HL-60/S4 treated with phorbol 12-myristate 13-acetate at 8.2 ng/mL for 4 days and 3 days (cell line): ENCODE results near the gene LRIG1.

Experiments
- in situ Hi-C: fragments of 300-500 bp; cut with MboI; formaldehyde crosslinking; loops from 2 replicates; pipeline ENCODE4 v1.15.0; 2022; ENCODE audit warnings: low sequenced_read_pairs

Gene LRIG1

DNA sequence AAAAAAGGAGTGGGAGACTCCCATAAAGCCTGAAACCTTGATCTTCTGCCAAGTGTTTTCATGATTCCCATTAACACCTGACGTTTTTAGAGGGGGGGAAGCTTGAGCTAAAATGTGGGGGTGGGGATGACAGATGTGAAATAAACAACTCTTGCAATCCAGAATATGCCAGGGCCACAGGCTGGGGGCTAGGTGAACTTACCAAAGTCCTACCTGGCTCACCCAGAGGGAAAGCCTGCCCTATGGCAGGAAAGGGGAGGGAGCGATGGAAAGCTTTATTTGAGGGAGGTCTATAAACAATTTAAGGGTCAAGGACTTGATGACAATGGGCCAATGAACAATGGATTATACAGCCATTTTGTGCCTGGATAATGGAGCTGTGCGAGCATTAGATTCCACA, 108.3 kb downstream of the LRIG1 start:
- in situ Hi-C loops, result no loop called here

DNA sequence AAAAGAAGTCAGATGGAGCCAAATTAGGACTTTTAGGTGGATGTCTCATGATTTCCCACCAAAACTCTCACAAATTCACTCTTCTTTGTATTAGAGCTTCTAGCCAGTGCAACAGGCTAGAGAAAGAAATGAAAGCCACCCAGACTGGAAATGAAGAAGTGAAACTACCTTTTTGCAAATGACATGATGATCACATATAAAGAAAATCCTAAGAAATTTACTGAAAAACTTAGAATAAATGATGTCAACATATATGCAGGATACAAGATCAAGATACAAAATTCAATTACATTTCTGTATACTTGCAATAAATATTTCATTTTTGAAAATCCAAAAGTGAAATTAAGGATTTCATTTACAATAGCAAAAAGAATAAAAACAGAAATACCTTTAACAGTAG, 110.8 kb downstream of the LRIG1 start:
- in situ Hi-C loops, result no loop called here

DNA sequence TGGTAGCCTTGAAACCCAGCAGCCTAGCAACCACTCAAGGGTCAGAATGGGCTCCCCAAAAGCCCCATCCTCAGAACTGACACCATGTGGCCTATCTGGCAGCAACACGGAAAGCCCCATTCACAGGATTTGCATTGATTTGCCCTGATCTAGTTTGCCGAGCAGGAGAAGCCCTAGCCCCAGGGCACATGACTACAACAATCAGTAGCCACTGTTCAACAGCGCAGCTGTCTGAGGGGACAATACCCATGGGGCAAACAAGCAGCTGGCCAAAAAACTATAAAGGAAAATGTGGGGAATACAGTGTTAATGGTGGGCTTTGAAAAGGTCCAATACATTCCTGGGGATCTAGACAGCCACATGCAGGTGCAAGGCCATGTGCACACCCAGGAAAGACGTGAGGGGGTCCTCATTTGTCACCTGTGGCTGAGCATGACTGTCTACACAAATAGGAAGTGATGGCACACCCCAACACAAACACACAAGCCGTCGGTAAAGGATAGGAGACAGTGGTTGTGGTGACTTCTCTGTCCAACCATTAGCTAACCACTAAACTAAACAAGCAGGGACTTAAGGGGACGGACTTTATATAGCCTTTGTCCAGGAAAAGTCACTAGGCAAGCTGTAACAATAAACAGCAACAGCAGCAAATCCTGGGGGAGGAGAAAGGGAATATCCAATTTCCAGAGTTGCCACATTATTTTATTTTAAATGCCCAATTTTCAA, 113.7 kb downstream of the LRIG1 start:
- in situ Hi-C loops, result no loop called here

DNA sequence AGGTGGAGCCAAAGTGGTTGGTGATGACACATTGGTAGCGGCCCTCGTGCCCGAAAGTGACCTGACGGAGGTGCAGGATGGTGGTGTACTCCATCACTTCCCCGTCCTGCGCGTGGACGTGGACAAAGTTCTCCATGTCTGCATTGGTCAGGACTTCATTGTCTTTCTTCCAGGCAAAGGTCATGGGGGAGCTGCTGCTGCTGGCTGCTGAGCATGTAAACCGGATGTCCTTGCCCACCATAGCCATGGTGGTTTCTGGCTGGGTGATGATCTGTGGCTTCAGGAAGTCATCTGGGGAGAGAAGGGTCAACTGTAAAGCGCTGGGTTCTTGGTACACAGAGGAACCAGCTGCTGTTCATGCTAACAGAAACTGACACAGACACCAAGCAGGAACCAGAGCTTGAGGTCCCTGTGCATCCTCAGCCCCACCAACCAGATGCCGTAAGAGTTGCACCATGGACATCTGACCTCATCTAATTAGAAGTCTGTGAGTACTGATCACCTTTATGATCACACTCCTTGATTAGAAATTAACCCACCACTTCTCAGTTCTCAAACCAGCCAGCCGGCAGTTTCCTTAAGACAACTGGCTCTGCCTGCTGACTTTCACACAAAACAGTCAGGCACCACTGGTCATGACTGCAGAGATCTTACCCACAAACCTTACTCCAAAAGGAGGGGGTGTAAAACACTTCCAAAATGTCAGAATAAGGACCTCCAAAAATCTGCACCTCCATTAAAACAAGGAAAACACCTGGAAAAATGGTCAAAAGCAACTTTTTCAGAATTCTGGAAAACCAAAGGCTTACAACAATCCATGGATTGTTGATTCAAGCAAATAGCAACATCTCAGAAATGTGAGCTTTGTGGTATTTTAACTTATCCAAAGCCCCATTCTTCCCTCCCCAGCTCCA, 114.6 kb downstream of the LRIG1 start:
- in situ Hi-C loops, result no loop called here

DNA sequence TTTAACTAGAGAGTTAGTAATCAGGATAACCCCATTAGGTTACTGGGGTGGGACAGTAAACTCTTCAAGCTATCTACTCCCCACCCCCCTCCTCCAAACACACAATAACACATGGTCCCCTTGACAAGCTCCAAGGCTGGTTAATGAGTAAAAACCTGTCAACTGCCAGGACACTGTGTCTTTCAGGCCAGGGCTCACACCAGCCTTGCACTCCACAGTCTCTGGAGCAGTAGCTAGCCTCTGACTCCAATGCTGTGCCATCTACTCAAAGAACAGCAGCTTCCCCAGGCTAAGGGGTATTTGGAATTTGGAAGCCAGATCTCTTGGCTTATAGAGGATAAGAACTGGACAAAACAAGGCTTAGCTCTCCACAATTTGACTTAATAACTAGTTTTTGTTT, 115.8 kb downstream of the LRIG1 start:
- in situ Hi-C loops, result no loop called here

DNA sequence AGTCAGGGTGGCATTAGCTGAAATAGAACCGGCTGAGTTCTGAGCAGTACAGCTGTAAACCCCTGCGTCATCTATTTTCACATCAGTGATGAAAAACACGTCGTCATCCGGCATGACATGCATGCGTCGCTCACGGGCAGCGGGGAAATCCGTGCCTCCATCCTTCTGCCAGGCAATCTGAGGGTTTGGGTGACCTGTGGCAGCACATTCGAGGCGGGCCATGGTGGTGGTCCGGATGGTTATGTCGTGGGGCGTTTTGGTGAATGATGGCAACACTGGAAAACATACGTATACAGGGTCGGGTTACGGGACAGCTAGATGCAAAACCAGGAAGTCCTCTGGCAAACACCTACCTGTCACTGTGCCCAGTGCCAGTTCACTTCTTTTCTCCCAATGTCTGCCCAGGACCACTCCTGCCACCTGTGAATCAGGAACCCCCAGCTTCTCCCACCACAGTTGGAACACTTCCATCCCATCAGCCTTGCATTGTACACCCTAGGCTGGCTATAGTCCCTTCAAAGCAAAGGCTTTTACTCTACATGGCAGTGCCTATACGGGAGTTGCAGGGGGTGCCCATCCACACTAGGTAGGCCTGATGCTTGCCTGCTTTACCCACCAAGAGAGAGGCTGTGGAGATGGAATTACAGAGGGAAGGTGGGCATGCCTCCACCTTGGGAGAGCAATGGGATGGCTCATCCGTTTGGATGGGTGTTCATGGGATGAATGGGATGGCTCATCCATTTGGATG, 116.7 kb downstream of the LRIG1 start:
- in situ Hi-C loops, result no loop called here

DNA sequence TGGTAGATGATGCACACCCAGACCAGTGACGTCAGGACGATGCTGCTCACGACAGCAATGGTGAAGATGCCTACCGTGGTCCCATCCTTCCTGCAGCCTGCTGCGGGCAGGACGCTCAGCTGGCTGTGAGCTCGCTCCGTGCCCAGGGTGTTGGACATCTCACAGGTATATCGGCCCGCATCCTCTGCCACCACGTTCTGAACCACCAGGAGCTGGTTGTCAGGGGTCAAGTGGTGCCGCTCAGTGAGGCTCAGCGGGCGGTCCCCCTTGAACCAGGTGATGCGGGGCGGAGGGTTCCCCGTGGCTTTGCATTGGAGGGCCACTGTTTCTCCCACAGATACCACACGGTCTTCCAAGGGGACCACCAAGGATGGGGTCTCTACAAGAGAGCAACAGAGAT, 117.8 kb downstream of the LRIG1 start:
- in situ Hi-C loops, result no loop called here

DNA sequence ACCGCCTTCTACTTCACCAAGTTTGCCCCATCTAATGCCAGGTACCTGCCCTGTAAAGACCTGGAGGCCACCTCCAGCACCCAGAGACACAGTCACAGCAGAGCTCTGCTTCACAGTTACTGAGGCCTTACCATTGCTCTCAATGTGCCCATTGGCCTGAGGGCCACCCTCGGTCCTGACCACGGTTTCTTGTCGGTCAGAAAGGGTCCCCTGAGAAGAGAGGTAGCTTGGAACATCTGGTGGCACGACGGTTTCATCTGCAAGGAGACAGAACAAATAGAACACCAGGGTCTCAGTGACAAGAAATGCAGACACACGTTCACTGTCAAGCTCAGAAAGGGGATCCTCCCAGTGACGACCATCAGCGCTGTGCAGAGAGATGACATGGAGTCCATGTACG, 118.7 kb downstream of the LRIG1 start:
- in situ Hi-C loops, result no loop called here

DNA sequence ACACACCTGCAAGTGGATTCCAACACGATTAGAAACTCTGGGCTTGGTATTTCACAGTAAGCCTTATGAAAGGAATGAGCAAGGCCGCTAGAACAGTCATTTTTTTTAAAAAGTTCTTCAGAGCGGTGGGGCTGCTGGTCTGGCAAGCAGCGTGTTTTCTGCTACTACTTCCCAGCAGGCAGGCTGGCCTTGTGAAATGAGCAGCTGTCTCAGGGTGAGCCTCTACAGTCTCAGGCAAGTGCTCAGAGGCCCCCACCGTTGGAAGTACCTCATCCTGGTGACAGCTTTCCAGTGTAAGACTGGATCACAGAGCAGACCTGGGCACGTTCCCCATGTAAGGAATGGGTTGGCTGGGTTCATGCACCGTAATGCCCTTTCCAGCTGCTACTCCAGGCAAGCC, 119.2 kb downstream of the LRIG1 start:
- in situ Hi-C loops, result no loop called here

DNA sequence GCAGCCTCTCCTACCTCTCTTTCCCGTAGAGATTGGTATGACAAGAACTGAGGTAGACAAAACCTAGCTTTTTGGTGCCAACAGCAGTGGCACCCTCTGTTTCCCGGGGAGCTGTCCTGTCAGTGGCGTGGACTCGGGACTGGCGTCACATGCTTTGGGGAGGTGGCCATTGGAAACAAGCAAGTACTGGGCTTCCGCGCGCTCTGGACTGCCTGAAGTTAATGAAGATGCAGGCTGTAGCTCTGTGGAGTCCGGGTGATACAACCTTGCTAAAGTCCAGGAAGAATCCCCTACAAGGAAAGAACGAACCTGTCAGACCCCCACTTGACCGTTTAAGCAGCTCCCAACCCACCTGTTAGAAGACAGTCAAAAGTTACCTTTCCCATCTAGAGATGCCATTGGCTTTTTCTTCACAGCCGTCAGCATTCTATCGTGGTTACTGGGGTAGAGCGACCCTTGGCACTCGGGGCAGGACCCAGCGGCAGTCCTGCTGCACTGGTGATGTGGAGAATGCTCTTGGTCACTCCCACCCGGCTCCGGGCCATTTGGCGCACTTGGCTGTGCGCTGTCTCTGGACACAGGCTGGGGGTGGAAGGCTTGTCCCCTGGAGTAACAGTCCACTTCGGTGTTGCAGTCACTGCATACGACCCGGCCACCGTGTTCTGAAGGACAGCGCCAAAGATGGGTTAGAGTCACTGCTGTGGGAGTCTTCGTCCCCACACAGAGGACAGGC, 120.5 kb downstream of the LRIG1 start:
- in situ Hi-C loops, result no loop called here

DNA sequence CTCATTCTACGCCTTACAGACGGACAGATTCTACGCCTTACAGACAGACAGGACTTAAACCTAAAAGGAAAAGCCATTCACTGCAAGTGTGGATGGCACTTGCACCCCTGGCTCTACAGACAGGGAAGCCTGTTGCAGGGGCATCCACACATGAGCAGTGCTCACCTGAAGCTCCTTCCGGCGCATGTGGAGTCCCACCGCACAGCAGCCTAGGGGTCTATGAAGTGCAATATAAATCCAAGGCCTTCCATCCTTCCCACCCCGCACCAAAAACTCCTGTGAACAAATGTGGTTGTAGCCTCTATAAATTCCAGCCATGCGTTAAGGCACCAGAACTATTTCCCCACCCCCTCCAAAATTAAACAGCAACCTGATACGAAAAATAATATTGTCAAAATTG, 121.3 kb downstream of the LRIG1 start:
- in situ Hi-C loops, result no loop called here

DNA sequence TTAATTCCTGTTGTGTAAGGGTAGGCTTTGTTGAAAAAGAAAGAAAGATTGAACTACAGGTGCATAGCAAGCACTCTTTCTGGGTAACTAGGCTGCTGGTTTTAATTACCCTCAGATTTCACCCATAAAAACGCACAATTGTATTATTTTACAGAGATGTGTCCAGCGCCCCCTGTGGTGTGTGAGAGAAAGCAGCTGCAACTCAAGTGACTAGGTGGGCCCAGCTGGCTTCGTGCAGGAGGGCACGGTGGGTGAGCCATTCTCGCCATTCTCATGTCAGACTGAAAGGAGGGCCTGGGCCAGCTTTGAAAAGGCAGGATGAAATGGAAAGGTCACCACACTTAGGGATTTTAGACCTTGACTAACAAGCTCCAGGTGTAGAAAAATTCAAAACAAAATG, 122.6 kb downstream of the LRIG1 start:
- in situ Hi-C loops, result no loop called here

DNA sequence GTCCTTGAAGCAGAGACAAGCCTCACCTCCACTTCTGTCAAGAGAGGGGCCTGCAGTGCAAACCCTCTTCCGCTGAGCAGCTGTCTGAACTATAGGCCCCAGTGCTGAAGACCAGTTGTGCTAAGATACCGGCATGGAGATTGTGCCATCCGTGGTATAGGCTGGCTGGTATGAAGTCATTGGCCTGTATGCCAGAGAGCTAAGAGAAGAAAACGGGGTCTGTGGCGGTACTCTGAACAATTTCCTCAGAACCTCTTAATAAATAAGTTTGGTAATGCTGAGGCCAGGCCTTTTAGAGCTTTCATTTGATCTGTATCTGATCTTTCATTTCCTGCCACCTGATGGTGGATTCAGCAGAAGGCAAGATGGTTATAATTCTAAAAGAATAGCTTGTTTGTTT, 123.0 kb downstream of the LRIG1 start:
- in situ Hi-C loops, result no loop called here

DNA sequence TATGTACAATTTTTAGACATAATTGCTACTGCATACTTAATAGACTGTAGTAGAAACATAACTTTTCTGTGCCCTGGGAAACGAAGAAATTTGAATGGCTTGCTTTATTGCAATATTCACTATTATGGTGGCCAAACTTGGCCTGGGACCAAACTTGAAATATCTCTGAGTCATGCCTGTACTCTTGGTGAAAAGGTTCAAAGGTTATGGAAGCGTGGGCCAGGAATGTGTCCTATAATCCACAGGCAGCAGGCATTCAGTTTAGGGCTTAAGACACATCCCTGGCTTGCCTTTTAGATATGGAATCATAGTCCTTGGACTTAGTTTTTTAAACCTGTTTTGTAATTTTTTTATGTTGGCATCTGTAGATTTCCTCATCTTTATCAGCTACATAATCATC, 124.3 kb downstream of the LRIG1 start:
- in situ Hi-C loops, result no loop called here

DNA sequence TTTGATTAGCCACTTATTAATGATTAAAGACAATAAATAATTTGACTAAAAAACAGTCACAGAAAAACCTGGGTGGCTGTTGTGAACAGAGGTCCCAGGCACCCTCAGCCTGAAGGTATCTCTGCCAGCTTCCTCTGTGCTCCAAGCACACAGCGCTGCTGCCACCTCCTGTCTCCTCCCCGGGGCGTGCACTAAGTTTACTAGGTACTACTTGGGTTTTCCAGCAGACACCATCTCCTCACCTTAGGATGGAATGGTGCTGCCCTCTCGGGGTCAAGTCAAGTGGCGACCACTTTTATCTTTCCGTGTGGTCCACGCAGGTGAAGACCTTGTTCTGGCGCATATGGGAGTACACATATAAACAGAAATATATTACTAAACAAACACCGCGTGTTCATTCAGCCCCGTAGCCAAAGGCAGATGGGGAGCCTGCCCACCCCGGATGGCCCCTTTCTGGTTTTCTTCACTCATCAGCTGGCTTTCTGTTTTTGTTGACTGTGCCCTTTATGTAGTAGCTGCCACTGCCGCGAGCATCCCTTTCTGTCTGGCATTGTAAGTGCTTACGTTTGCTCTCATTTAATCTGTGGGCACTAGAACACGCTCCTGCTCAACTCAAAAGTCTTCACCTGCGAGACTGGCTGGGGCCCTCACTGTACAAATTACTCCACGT, 128.0 kb downstream of the LRIG1 start:
- in situ Hi-C loops, result no loop called here

DNA sequence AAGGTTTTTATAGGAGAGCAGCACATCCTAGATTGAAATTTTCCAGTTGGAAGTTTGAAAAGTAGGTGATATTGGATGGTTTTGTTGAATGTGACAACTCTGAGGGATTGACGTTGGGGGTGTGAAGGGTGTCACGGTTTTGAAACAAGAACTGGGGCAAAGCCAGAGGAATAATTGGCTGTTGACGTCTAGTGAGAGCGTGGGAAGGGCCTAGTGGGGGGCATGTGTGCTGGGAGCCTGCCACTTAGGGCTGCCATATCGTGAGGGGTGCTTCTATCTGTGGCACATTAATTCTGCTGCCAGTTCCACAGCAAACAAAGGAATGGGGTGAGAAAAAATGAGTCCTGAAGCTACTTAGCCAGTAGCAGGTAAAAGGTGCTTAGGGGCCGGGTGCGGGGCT, 129.4 kb downstream of the LRIG1 start:
- in situ Hi-C loops, result no loop called here

DNA sequence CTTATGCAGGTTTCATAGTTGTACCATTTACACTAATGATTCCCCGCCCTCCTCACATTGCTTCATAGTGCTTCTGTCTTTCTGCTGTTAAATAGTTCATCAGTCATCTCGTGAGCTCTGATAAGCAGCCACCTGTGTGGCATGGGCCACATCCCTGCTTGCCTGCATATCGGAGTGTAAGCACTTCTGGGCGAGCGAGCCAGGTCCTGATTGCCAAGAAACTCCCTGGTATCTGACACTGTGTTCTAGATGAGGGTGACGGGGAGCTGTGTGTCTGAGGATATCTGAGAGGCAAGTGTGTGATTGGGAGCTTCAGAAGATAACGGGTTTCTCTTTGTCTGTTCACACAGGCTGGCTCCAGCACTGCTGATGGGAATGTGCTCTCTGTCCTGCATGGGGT, 130.6 kb downstream of the LRIG1 start:
- in situ Hi-C loops, result no loop called here

DNA sequence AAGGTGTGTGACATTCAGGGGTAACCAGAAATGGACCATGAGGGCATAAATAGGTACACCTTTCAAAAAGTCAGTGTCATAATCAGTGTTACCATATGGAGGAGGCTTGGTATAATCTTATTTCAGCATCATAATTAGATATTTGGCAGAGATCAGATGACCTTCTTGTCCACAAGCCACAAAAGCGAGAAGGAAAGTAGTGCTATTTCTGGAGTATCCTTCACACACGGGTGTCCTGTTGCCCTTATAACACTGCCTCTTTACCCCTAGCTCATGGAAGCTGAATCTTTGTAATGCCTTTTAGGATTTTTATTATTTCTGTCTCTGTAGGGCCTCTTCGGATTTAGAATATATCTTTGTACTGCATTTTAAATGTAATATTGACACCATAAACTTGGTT, 132.8 kb downstream of the LRIG1 start:
- in situ Hi-C loops, result no loop called here

DNA sequence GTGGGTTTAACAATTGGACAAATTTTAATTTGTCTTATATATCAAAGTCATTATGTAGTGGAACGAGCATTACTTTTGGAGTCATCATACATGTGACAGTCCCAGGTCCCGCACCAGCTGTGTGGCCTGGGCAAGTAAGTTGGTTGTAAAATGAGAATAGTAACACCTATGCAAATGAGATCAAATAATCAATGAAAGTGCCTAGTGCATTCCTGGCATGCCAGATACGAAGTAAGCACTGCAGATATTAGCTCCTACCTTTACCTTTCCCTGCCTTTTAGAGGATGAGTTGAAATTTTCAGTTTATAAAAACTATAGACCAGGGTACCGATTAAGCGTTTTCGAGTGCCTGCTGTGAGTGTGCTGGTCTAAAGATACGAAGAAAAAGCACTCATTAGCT, 134.1 kb downstream of the LRIG1 start:
- in situ Hi-C loops, result no loop called here

DNA sequence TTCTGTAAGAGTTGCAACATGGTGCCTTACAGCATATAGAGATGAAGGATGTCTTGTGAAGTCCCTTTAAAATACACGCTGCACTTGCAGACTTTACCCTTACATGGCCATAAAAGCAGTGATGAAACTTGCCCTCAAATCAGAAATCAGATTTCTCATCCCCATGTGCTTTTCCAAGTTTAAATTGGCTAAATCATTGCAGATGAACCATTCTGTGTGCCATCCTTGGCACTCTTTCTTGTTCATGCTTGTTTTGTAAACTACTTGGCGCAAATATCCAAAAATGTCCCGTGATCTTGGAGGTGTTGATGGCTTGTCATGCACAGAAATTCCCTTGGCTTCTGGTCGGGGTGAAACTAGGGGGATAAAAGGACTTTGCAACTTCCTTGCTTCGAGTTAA, 135.7 kb downstream of the LRIG1 start:
- in situ Hi-C loops, result no loop called here
